Vagina (tissue), 2 donors: ENCODE results near the gene BRIX1.

Source experiments
- POLR2AphosphoS5 ChIP-seq, 2 donors: sonication (generic); formaldehyde crosslinking; IDR thresholded peaks; one replicate each; pipeline ENCODE4 v1.9.0; 2017; ENCODE audit warnings: antibody characterized with exemption in 2 of 2, mild to moderate bottlenecking in 2 of 2, low read depth in 1 of 2; ENCODE audit not compliant: insufficient read depth in 1 of 2
- TF ChIP-seq, protein P1 (sequence below), 3 experiments: fragments of 450-650 bp in 2 of 3; fragments of 200-600 bp in 1 of 3; sonication (generic) in 1 of 3; IDR thresholded peaks; one replicate each; pipeline ENCODE4 v1.5.1; 2017 to 2019; ENCODE audit warnings: antibody characterized with exemption in 3 of 3, mild to moderate bottlenecking in 2 of 3, moderate library complexity in 2 of 3

DNA sequence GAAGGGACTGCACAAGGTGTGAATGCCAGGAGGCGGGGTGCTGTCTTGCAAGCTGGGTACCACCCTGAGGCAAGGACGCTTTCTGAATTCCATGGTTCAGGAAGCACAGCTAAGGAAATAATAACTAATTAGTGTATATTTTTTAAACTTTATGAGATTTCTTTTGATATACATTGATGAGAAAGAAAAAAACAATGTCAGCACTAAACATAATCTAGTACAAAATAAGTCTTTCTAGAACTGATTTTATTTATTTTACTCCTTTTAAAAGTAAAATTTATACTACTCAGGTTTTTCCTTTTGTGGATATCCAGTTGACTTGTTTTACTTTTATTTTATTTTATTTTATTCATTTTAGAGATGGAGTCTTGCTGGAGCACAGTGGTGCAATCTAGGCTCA is 17.4 kb downstream of the BRIX1 start:
- TF ChIP-seq, protein P1, sequence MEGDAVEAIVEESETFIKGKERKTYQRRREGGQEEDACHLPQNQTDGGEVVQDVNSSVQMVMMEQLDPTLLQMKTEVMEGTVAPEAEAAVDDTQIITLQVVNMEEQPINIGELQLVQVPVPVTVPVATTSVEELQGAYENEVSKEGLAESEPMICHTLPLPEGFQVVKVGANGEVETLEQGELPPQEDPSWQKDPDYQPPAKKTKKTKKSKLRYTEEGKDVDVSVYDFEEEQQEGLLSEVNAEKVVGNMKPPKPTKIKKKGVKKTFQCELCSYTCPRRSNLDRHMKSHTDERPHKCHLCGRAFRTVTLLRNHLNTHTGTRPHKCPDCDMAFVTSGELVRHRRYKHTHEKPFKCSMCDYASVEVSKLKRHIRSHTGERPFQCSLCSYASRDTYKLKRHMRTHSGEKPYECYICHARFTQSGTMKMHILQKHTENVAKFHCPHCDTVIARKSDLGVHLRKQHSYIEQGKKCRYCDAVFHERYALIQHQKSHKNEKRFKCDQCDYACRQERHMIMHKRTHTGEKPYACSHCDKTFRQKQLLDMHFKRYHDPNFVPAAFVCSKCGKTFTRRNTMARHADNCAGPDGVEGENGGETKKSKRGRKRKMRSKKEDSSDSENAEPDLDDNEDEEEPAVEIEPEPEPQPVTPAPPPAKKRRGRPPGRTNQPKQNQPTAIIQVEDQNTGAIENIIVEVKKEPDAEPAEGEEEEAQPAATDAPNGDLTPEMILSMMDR (IDR thresholded peaks at IDR 0.05), result no peak
- no peak for TF ChIP-seq POLR2AphosphoS5 (IDR thresholded peaks at IDR 0.05; ENCODE audit: insufficient read depth in 1 of 2, low read depth in 1 of 2)
